ENCODE measurements around the gene DENND10. TPM values are rescaled to one million over a fixed set of nuclear protein-coding genes. Genes with fewer than 3 reads are reported as not detected.

Gene DENND10, protein sequence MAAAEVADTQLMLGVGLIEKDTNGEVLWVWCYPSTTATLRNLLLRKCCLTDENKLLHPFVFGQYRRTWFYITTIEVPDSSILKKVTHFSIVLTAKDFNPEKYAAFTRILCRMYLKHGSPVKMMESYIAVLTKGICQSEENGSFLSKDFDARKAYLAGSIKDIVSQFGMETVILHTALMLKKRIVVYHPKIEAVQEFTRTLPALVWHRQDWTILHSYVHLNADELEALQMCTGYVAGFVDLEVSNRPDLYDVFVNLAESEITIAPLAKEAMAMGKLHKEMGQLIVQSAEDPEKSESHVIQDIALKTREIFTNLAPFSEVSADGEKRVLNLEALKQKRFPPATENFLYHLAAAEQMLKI
- total RNA-seq: 62.9 and 66.5 TPM in 2 replicates

DNA sequence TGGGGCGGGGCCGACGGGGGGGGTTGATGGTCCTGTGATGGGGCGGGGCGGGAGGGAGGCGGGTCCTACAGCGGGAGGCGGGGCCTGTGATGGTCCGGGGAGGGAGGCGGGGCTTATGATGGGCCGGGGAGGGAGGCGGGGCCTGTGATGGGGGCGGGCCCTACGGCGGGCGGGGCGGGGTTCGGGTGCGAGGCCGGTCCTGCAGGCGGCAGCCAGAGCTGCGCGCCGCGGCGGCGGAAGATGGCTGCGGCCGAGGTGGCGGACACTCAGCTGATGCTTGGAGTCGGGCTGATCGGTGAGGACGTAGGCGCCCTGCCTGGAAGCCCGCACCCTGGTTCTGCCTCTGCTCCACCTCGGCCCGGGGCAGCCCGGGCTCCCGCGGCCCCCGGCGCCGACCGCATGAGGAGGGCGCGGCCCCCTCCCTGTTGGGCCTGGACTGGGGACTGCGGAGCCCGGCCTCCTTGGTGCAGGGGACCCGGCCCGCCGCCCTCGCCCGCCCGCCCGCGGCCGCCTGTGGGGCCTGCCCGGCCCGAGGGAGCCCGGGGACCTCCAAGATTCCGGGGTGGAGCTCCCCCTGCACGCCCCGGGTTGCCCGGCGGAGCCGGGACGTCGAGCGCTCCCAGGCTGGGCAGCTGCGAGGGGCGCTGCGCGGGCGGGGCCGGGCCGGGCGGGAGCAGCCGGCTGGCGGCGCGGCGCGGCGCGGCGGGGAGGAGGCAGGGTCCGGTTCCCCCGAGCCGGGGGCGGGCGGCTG is at the start of gene DENND10:
TSS of gene DENND10 (plus strand) at position 211 of the 751 bp plus-strand sequence. CDS start at position 241, 30 bp downstream.

DNA sequence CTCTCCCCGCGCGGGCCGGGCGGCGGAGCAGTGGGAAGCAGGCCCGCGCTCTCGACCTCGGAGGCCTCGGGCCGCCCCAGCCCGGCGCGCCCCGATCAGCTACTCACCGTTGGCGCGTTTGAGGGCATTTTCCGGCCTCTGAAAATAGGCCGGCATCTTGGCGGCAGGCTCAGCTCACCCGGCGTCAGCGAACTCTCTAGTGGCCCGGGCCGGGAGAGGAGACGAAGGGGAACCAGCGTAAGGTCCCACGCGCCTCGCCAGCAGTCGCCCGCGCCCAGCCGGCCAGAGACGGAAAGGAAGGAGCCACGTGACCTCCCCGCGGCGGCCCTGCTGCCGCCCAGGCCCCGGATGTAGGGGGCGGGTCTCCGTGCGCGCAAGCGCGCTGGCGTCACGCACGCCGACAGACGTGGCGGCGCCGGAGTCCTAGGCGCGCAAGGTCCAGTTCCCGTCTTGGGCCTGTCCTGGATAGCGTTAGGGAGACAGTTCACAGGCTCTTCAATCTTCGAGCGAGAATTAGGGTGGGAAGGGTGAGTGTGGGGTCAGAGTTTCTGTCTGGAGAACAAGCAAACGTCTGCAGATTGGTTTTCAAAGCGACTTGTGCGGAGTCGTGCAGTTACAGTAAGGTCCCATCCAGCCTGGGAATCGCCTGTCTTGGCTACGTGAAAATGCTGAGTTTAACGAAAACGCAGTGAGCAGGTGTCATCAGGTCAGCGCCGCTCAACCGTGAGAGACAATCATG is 23.2 kb upstream of the DENND10 start, which contains the start of gene EIF3A:
TSS of gene EIF3A (minus strand) at position 297 of the 739 bp plus-strand sequence. CDS start at position 156, 141 bp downstream.

DNA sequence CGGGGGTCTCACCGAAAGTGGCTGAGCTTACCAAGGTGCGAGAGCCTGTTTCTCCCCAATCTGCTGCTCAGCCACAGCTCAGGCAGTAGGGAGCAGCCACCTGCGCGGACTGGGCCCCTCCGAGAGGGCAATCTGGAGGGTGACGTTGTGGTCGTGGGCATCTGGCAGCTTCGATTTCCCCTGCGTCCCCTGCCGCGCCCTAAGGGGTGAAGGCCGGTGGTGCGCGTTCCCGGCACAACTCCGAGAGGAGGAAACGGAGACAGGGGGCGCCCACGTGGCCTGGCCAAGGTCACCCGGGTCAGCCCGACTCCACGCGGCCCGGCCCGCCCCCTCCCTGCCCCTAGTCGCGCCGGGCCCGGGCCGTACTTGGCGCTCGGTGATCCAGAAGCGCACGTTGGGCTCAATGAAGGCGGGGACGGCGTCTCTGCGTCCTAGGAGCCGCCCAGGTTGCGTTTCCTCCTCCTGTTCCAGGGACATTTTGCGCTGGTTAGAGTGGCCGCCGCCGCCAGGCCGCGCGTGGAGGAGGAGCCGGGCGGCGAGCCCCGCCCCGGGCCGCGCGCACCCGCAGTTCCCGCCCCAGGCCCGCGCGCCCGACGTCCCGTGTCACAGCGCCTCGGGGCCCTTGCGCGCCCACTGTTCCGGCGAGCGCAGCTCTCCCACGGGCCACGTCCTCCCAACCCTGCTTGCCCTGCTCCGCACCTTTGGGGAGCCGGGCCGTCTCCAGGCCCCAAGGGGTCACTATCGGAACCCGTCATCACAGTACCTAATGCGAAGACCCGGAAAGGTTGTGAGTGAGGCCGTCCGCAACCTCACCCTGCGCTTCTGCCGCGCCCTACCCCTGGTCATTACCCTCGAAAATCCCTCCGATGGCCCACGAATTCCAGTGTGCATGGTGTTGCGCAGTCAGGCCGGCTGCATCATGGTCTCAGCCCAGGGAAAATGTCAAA is 61.5 kb downstream of the DENND10 start, which contains the start of gene SFXN4:
TSS of gene SFXN4 (minus strand) at position 544 of the 947 bp plus-strand sequence. CDS start at position 477, 67 bp downstream.

DNA sequence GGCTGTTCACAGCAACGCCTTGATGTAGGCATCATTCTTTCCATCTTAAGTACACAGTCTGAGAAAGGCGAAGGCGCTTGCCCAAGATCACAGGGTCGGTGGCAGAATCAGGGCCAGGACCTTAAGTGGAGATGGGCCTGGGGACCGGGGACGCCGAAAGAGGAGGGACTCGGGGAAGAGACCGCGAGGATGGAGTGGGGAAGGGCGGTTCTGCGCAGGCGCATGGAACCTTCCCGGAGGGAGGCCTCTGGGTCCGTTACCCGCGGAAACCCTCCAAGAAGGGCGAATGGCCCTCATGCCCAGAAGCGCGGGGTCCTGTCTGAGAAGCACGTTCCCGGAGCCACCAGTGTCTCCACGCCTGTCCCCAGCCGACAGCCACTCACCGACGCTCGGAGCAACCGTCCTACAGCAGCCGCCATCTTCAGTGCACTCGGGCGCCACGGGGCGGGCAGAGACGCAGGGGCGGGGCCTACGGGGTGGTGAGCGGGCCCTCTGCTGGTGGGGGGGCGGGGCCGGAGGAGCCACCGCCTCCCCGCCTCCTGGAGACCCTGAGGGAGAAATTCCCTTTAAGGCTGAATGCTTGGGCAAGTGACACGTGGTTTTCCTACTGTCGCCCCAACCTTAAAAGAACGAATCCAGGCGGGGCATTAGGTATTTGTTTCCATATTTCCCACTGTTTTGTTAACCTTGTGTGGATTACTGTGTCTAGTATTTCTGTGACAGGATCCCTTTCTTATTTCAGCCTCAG is 74.6 kb downstream of the DENND10 start, which contains the start of gene PRDX3:
TSS of gene PRDX3 (minus strand) at position 441 of the 748 bp plus-strand sequence. CDS start at position 419, 22 bp downstream.

Other genes starting within 250 kb of the DENND10 start
- gene NANOS1, start 74.4 kb upstream of the DENND10 start, total RNA-seq: 1.7 and 2.0 TPM in 2 replicates
- gene EIF3A, start 23.3 kb upstream of the DENND10 start, total RNA-seq: 78.3 and 88.7 TPM in 2 replicates
- gene SFXN4, start 61.6 kb downstream of the DENND10 start, total RNA-seq: 26.7 and 29.5 TPM in 2 replicates
- gene PRDX3, start 74.7 kb downstream of the DENND10 start, total RNA-seq: 115 and 144 TPM in 2 replicates
- gene GRK5, start 103.5 kb downstream of the DENND10 start, total RNA-seq: 10.4 and 10.9 TPM in 2 replicates

All from cardiac ventricle fibroblast (primary cell).